Panc1 (cell line): ENCODE data around the gene MARCHF9. TPM values are rescaled to one million over a fixed set of nuclear protein-coding genes. Genes with fewer than 3 reads are reported as not detected.

Experiments
- ATAC-seq: fragments of 200-7000 bp; cut with Tn5 transposase; 2 replicates; pipeline ENCODE4 v1.9.1; 2020; ENCODE audit warnings: mild to moderate bottlenecking, moderate library complexity
- BruUV-seq: library from RNA; stranded (reverse); fragments of 400-500 nt; replicated peaks from 2 replicates; lab custom pipeline; 2021; lab: Mats Ljungman, UMichigan
- CTCF ChIA-PET: fragments of 300-600 bp; sonication (Branson Sonifier 250); formaldehyde crosslinking; loops from one replicate; lab custom pipeline; 2022; ENCODE audit warnings: antibody characterized with exemption; lab: Charles Lee
- POLR2A ChIA-PET: fragments of 300-600 bp; sonication (Branson Sonifier 250); formaldehyde crosslinking; loops from one replicate; lab custom pipeline; 2022; ENCODE audit warnings: antibody characterized with exemption; lab: Charles Lee
- DNase-seq: peaks from one replicate; pipeline ENCODE4 v3.0.0-alpha.2; 2010; ENCODE audit warnings: low read depth, low spot score
- H3K27ac ChIP-seq: 2 replicates; pipeline ENCODE4 v1.5.1; 2011; ENCODE audit warnings: mild to moderate bottlenecking, low read length, inconsistent platforms
- H3K27me3 ChIP-seq: fragments of 200-500 bp; sonication (Bioruptor generic); 2 replicates; pipeline ENCODE4 v1.6.0; 2014; ENCODE audit warnings: low read length, inconsistent platforms; ENCODE audit not compliant: control insufficient read depth, insufficient read depth
- H3K36me3 ChIP-seq: fragments of 200-500 bp; sonication (Bioruptor generic); 2 replicates; pipeline ENCODE4 v1.5.1; 2014; ENCODE audit warnings: inconsistent platforms, mild to moderate bottlenecking, low read length, moderate library complexity; ENCODE audit not compliant: control insufficient read depth, insufficient read depth
- H3K4me1 ChIP-seq: 2 replicates; pipeline ENCODE4 v1.5.1; 2011; ENCODE audit warnings: inconsistent platforms, mild to moderate bottlenecking, low read length, moderate library complexity; ENCODE audit not compliant: control insufficient read depth, insufficient read depth
- H3K4me3 ChIP-seq, 2 experiments: 2 replicates each; pipeline ENCODE4 v1.5.1; 2011 to 2012; ENCODE audit warnings: low read depth in 2 of 2, low read length in 2 of 2, mild to moderate bottlenecking in 2 of 2, inconsistent platforms in 1 of 2, moderate library complexity in 1 of 2
- H3K9me3 ChIP-seq: fragments of 200-500 bp; sonication (Bioruptor generic); 2 replicates; pipeline ENCODE4 v1.5.1; 2014; ENCODE audit warnings: low read depth, mild to moderate bottlenecking, inconsistent platforms, low read length, moderate library complexity; ENCODE audit not compliant: control insufficient read depth, insufficient read depth
- CTCF ChIP-seq: fragments of 450-650 bp; IDR thresholded peaks from 2 replicates; pipeline ENCODE4 v1.5.1; 2017; ENCODE audit warnings: mild to moderate bottlenecking
- POLR2AphosphoS5 ChIP-seq: IDR thresholded peaks from 2 replicates; pipeline ENCODE4 v1.6.1; 2012; ENCODE audit warnings: mild to moderate bottlenecking, low read depth, low read length, moderate library complexity
- REST ChIP-seq, 2 experiments: IDR thresholded peaks; 2 replicates each; pipeline ENCODE4 v1.6.1; 2011 to 2012; ENCODE audit warnings: low read depth in 2 of 2, control low read depth in 1 of 2, low read length in 1 of 2, mild to moderate bottlenecking in 1 of 2, moderate library complexity in 1 of 2; ENCODE audit not compliant: insufficient read depth in 1 of 2
- SIN3A ChIP-seq: IDR thresholded peaks from 2 replicates; pipeline ENCODE4 v1.6.1; 2012; ENCODE audit warnings: low read depth, mild to moderate bottlenecking, low read length, moderate library complexity, borderline replicate concordance; ENCODE audit not compliant: insufficient read depth
- TCF7L2 ChIP-seq: IDR thresholded peaks from 2 replicates; pipeline ENCODE4 v1.6.1; 2011; ENCODE audit warnings: mild to moderate bottlenecking, low read depth, low read length, inconsistent platforms
- in situ Hi-C: cut with HindIII; loops from 2 replicates; pipeline ENCODE4 v1.10.0; 2016; ENCODE audit warnings: low sequenced_read_pairs, low pct_unique_long_range_greater_than_20kb
- intact Hi-C: fragments of 100-400 bp; cut with micrococcal nuclease; formaldehyde crosslinking; loops from one replicate; pipeline ENCODE4 v1.10.0; 2022; ENCODE audit not compliant: unreplicated experiment
- total RNA-seq: library from RNA; stranded (reverse); gene quantifications from one replicate; pipeline ENCODE4 v1.2.1, GENCODE V29; 2021; ENCODE audit not compliant: unreplicated experiment

Gene MARCHF9
- total RNA-seq, 1 experiment from 2014 or later, result 2.3 TPM

GRCh38 chr12:57771236-57771872, 16.5 kb downstream of the MARCHF9 start:
- in situ Hi-C loops (no loop called here), intact Hi-C loops (no loop called here)
- TF ChIP-seq TCF7L2, result no peak
- TF ChIP-seq CTCF, result no peak
- TF ChIP-seq POLR2AphosphoS5, result no peak
- TF ChIP-seq REST (IDR thresholded peaks at IDR 0.05; ENCODE audit: insufficient read depth in 1 of 2, low read depth in 2 of 2, low read length in 1 of 2), result no peak
- TF ChIP-seq SIN3A, result no peak
- ChIA-PET CTCF (no interaction called here), POLR2A (interaction anchor here (0.6 to 0.7 kb wide), 2 partner anchors 15 to 134 kb away, joined by 9 to 12 read pairs; no protein-coding TSS in a partner anchor)
- peak overlapping the region; percentile 81 to 94 for H3K4me3 ChIP-seq
- H3K27me3 ChIP-seq, result no peaks in the 10 kb centered on the region
- TSS peak; percentile 88 for BruUV-seq
- ATAC-seq (peak; percentile 87), DNase-seq (no peak)
- peak overlapping the region; percentile 96 for H3K27ac ChIP-seq
- H3K4me1 ChIP-seq, result peaks cover 16% of the 10 kb centered on the region
- no peaks in the 10 kb centered on the region for H3K9me3 ChIP-seq
- peaks cover 2% of the 10 kb centered on the region; the same call in 1 of the 2 replicates for H3K36me3 ChIP-seq

GRCh38 chr12:57771873-57772428, 17.0 kb downstream of the MARCHF9 start, which contains the start of gene METTL1:
METTL1 (minus strand) TSS chr12:57772105; CDS start chr12:57772083, 22 bp downstream.
- TF ChIP-seq SIN3A (peak; percentile 75; the same call in 1 of the 2 replicates), TCF7L2 (no peak), POLR2AphosphoS5 (peak; percentile 98), REST (IDR thresholded peaks at IDR 0.05; ENCODE audit: insufficient read depth in 1 of 2, low read depth in 2 of 2, low read length in 1 of 2) (no peak), CTCF (no peak)
- Histone ChIP-seq H3K27ac (peak within 1 kb of the TSS; percentile 96), H3K4me3 (peak within 1 kb of the TSS; percentile 81 to 94), H3K36me3 (peaks cover 2% of the 10 kb centered on the region; the same call in 1 of the 2 replicates), H3K27me3 (no peaks in the 10 kb centered on the region), H3K4me1 (peaks cover 13% of the 10 kb centered on the region), H3K9me3 (no peaks in the 10 kb centered on the region)
- ChIA-PET CTCF (no interaction called here), POLR2A (interaction anchor here (0.6 kb wide), 1 partner anchor 133 kb away, joined by 9 read pairs; no protein-coding TSS in a partner anchor)
- DNase-seq (peak; percentile 94), ATAC-seq (peak; percentile 92)
- intact Hi-C loops, result no loop called here
- in situ Hi-C loops, result no loop called here
- BruUV-seq, result no TSS peak
